IPS-11a (cell line): ENCODE data around the gene ELL2.

Source experiments
- H3K4me3 ChIP-seq: one replicate; pipeline ENCODE4 v1.5.1; 2013; ENCODE audit warnings: low read depth, low read length, control low read depth

Gene ELL2

DNA sequence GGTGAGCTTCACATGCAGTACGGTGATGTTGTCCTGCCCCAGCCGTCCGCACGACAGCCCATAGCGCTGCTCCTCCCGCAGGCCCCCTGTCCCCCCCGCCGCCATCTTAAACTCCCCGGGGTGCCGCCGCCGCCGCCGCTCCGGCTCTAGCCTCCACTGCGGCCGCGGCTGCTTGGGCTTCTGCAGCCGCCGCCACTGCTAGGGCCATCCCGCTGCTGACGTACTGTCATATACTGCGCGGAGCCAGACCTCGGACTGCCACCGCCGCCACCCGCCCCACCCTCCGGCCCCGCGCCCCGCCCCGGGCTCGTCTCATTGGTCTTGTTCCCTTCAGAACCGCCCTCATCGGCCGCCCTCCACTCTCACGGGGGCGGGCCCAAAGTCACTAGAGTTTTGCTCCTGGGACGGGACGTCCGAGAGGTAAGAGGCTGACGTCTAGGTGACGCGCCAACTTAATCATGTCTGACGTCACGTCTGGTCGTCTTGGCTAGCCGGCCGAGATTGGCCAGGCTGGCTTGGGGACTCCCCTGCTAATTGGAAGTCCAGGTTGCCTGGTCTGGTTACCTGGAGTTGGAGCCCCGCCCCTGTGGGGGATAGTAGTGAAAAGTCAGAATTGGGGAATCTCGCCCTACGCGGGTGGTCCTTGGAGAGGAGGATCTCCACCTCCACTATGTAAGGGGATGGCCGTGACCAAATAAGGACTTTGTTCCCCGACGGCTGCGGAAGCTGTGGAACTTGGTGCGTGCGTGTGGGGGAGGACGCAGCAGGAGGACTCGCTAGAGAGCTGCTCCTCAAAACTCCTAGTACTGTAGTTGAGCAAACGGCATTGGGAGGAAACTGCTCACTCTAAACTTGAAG, at the start of gene ELL2:
ELL2 (minus strand) TSS at position 235 of the 858 bp plus-strand sequence; CDS start at position 105, 130 bp downstream.
- peak within 1 kb of the TSS; percentile 74 for H3K4me3 ChIP-seq

DNA sequence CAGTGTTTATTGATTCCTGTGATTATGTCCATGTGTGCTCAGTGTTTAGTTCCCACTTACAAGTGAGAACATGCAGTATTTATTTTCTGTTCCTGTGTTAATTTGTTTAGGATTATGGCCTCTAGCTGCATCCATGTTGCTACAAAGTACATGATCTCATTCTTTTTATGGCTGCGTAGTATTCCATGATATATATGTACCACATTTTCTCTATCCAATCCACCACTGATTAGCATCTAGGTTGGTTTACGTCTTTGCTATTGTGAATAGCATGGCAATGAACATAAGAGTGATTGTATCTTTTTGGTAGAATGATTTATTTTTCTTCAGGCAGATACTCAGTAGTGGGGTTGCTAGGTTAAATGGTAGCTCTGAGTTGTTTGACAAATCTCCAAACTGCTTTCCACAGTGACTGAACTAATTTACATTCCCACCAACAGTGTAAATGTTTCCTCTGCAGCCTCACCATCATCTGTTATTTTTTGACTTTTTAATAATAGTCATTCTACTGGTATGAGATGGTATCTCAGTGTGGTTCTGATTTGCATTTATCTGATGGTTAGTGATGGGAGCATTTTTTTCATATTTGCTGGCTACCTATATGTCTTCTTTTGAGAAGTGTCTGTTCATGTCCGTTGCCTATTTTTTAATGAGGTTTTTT, 47.5 kb upstream of the ELL2 start:
- H3K4me3 ChIP-seq = no peak overlapping the region

DNA sequence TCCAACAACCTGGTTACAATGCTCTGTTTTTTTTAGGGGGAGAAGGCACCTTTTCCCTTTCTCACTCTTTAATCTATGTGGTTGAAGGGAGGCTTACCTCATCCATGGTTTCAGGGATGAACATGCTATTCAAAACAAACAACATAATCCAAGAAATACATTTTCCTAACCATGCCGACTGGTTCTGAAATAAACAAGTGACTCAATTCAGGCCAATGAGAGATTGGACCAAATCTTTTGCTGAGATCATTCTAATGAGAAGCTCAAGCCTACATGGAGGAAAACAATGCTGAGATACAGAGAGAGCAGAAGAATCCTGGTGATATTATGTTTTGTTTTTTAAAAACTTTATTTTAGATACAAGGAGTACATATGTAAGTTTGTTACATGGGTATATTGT, 46.8 kb upstream of the ELL2 start:
- H3K4me3 ChIP-seq = no peak overlapping the region

DNA sequence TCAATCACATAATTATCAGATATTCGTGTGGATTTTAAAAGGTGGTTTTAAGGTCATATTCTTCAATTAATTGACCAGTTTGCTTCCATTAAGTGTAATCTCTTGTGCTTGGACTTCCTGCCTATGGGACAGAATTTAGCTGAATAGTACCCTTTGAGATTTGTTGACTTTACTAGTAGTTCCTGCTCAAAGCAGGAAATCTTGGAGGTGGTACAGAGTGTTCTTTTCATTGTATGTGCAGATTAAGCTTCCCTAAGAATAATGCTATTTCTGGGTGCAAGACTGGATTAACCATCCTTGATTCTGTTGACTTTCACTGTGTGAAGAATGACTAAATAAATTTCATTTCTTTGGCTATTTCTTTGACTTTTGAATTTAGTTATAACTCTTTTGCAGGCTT, 45.4 kb upstream of the ELL2 start:
- H3K4me3 ChIP-seq = no peak overlapping the region

DNA sequence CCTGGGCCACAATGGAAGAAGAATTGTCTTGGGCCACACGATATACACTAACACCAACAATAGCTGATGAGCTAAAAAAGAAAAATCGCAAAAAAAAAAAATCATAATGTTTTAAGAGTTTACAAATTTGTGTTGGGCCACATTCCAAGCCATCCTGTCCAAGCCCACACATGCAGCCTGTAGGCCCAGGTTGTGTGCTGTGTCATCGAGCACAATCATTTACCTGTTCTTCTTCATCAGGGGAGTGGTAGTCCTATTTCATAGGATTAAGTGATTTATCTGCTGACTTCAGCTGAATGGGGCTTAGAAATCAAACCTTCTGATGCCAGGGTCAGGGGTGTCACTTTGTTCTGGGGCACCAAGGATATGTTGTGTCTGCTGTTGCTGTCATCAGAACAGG, 44.6 kb upstream of the ELL2 start:
- H3K4me3 ChIP-seq = no peak overlapping the region

DNA sequence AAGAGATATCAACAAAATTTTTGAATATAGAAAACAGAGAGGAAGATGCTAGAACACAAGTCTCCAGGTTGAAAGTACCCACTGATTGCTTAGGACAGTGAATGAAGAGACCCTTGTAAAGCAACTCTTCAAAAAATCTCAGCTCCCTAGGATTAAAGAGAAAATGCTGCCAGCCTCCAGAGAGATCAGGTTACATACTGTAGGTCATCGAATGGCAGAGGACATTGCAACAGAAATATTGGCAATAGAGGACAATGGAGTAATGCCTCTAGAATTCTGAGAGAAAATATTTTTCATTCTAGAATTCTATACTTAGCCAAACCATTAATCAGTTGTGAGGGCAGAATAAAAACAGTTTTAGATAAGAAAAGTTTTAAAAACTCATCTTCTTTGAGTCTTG, 43.1 kb upstream of the ELL2 start:
- H3K4me3 ChIP-seq = no peak overlapping the region

DNA sequence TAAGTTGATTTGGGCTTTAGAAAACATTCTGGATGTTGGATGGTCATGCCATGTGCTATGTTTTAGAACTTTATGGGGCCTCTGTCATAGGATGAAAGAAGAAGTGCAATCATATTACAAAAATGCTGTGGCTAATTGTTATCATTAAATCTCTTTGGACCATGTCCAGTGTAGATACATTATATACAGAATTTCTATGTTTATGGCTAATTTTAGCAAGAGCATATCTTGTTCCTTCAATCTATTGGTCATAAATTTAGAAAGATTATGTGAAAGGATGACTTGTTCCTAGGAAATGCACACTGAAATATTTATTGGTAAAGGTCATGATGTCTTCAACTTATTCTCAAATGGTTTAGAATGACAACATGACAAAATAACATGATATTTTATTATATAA, 42.4 kb upstream of the ELL2 start:
- H3K4me3 ChIP-seq = no peak overlapping the region

DNA sequence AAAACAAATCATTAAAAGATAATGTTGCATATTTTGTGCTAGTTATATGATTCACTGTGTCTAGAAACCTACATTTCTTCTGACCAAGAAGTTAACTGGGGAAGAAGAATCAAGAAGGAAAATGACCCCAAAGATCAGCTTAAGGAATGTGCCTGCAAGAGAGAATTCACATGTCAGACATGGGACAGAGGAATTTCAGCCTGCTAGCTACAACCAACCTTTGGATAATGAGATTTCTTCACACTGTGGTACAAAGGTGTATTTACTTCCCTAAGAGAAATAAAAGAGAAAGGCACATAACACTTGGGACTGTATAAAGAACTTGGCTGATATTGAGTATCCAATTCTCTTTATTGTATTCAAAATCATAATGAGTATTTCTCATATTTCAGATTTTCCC, 39.6 kb upstream of the ELL2 start:
- H3K4me3 ChIP-seq = no peak overlapping the region

DNA sequence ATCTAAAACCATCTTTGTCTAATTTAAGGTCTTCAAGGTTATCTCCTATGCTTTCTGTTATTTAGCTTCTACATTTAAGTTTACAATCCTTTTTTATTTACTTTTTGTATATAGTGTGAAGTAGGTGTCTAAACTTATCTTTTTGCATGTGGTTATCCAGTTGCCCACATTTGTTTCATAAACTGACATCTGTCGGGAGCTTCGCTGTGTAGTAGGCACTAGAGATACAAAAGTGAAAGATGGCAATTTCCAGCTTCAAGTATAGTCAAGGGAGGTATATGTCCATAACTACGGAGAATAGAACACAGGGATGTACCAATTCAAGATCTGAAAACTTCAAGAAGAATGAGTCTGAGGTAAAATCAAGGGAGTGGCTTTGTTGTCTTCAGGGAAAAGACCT, 38.7 kb upstream of the ELL2 start:
- no peak overlapping the region for H3K4me3 ChIP-seq

DNA sequence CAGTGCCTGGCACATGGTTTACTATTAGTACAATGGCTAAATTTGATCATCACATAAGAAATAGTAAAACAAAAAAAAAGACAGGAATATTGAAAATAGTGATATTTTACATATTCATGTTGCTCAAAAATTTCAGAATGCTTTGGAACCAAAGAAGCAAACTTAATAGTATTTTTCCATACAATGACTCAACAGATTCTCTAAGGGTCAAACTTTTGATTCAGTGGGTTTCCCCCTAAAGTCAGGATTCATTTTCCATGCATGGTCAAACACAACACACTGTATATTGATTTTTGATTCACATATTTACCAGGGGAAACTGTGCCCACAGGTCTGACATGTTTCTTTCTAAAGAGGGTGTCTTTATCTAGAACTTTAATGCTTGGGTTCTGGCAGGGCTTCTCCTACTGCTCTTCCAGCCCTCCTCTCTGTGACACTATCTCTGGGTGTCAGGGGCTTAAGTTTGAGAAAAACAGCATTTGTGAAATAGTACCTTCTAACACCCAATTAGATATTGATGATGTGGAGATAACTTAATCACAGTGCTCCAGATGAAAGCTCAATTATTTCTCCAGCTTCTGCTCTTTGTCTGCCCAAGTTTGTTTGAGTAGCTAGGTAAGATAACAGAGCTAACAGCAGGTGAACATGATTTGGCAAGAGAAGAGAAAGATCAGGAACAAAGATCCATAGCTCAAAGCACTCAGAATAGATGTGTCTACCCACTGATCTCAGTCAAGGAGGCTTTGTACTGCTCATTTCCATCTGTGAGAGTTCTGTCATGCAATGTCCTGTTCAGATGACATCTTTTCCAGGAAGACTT, 35.5 kb upstream of the ELL2 start:
- no peak overlapping the region for H3K4me3 ChIP-seq

DNA sequence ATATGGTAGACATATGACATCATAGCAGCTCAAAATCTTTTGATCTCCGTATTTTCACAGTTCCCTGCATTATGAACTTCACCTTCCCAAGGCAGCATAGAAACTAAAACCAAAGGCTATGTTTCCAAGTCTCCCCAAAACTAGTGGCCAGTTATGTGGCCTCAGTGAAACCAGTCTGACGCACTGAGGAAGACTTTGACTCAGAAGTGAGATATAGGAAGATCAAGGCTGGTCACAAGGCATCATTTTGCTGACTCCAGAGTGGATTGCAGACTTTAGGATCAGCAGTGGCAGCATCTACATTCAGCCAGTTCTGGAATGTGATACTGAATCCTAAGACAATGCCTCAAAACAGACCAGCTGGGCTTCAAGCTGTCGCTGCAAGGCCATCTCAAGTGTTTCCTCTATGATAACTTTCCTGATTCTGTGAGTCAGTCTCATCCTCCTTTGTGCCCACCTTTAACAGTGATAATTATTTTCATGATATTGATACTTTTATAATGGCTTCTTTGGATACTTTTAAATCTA, 34.4 kb upstream of the ELL2 start:
- no peak overlapping the region for H3K4me3 ChIP-seq

DNA sequence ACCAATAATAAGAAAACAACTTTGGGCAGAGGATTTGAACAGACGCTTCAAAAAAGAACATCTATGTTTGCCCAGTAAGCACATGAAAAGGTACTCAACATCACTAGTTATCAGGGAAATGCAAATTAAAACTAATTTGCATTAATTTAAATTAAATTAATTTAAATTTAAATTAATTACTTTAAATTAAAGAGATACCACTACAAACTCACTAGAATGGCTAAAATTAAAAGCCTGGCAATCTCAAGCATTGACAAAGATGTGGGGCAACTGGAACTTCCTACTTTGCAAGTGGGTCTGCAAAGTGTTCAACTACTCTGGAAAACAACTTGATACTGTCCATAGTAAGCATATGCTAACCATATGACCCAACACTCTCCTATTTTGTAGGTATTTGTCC, 32.1 kb upstream of the ELL2 start:
- no peak overlapping the region for H3K4me3 ChIP-seq

DNA sequence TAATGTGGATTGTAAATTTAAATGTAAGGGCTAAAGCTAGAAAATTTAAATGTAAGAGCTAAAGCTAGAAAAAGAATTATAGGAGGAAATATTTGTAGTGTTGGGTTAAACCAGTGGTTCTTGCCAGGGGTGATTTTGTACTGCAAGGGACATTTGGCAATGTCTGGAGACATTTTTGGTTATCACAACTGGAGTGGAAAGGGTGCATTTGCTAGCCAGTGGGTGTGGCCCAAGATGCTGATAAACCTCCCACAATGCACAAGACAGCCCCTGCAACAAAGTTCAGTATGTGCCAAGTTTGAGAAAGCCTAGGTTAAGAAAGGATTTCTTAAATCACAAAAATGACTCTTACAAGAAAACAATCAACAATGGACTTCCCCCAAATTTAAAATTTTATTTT, 31.6 kb upstream of the ELL2 start:
- no peak overlapping the region for H3K4me3 ChIP-seq

DNA sequence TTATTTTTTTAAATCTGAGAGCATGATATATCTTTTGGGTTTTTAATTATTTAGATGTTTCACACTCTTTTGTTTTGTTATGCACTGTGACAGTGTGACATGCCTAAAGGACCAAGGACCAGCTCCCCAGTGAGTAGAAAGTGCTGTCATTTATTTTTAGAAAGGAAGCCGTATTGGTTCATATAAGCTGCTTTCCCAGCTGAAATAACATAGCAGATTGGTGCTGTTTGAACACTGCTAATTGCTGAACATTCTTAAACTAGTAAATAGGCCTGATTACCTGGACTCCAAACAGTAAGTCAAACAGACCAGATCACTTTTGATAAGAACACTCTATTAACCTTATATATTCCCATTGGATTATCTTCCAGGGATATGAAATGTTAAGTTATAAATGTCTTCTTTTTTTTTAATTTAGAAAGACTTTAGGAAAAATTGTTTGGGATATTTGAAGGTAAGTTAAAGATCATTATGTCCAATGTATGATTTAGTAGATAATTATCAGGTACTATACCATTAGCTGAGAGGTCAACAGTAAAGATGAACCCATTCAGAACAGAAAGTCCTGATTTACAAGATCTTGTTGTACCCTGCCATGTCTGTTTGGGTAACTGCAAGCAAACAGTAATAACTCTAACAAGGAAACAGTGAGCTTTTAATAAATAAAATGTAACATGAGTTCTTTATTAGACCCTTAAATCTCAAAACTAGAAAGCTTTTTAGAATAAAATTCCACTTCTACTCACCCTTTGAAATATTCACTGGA, 27.8 kb upstream of the ELL2 start:
- no peak overlapping the region for H3K4me3 ChIP-seq

DNA sequence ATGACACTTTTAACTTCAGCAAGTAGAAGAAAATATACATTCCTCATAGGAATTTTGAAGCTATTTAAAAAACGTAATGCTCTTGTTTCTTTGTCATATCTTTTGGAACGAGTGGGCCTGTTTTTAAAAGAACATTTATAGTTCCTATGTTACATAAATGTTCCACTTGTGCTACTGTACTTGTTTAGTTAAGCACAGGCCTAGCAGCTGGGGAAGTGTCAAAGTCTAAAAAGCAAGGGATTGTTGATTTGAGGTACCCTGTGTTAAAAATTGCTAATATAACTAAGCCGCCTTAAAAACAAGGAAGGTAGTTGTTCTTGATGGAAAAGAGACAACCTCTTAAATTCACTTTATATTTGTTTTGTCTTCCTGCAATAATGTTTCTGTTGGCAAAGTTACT, 27.2 kb upstream of the ELL2 start:
- H3K4me3 ChIP-seq = no peak overlapping the region

DNA sequence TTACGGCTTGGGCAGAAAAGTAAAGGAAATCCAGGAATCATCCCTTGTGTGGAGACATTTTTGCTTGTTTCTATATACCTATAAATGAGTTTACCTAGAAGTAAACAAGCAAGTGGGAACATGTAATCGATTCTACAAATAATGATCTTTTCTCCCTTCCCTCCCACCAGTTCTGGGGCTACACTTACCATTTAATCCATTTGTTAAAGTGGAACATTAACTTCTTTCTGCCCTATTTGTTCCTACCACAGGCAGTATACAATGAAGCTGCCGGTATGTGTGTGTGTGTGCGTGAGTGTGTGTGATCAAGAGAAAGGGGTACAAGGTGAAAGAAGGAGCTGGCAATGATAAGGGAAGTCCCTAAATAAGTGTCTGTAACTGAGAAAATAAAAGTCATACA, 26.4 kb upstream of the ELL2 start:
- no peak overlapping the region for H3K4me3 ChIP-seq

DNA sequence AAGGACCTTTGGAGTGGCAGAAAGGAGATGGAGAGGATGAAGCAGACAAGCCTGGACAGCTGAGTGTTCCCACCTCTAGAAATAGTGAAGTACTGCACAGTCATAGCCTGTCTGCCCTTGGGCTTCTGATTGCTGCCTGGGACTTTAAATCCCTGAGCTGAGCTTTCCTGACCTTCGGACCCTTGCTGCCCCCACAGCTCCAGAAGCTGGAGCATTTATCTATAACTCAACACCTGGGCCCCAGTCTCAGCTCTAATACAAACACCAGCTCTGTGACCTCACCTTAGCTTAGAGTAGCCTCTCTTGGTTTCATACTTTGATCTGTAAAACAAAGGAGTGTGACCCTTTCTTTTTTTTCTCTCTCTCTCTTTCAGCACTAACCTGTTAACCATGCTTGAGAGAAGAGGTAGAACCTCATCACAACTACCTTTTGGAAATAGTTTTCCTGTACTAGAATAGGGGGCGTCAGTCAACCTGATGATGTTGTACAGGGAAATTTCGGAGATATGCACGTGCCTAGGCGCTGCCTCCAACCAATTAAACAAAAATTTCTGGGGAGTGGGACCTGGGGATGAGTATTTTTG, 25.4 kb upstream of the ELL2 start:
- H3K4me3 ChIP-seq = no peak overlapping the region

DNA sequence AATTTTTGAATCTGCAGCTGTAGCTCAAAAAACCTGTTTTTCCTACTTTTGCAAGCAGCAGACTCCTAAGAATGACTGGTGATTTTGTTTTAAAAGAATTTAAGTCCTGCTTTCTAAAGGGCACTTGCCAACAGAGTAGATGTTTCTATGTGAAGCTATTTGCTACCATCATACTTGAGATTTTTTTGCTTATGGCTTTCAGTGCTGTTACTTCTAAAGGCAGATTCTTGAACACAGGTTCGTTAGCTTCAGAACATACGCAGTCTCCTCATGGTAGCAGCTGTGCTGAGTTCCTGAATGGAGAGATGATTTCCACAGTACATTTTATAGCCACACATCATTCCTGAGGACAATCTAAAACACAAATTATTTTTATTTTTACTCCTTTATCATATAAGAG, 24.4 kb upstream of the ELL2 start:
- H3K4me3 ChIP-seq = no peak overlapping the region

DNA sequence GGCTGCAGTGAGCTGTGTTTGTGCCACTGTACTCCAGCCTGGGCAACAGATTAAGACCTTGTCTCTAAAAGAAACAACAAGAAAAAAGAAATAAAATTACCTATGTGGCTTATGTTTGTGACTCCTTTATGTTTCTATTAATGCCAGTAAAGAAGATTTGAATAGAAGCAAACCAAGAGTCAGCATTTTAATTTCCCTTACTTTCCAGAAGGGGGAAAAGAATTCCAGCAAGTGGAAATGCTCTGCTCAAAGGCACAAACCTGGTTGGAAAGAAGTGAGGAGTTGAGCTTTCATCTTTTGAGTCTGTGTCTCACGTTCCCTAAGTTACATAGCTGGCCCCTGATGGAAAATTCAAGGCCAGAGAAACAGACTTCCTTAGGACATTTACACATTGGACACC, 23.6 kb upstream of the ELL2 start:
- H3K4me3 ChIP-seq = no peak overlapping the region

DNA sequence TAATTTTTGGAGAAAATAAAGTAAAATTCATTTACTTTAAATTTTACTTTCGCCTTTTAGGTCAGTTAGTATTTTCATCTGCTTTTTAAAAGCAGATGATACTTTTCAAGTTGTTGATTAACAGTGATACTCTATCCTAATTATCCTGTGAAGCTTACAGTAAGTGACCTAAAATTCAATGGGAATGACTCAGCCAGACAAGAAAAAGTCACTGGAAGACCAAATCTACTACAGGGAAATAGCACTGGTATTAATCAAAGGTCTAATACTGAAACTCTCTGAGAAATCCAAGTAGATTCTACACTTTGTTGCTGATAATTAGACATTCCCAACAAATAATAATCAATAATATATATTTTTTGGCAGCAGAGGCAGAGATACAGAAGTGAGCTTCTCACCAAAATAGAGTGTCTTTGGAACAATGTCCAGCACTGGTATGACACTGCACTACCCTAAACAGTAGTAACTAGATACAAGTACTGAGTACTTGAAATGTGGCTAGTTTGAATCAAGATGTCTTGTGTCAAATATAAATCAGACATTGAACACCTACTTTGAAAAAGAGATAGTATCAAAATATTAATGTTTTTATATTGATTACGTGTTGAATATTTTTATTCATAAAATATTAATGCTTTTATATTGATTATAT, 22.8 kb upstream of the ELL2 start:
- H3K4me3 ChIP-seq = no peak overlapping the region
